Naive thymus-derived CD4-positive, alpha-beta T cell (primary cell): ENCODE results near the gene FASTKD2. TPM values are rescaled to one million over a fixed set of nuclear protein-coding genes. Genes with fewer than 3 reads are reported as not detected.

Experiments used
- ATAC-seq: fragments of 150-1000 bp; cut with Tn5 transposase; 2 replicates; pipeline ENCODE4 v1.10.0; 2021; ENCODE audit warnings: mild to moderate bottlenecking, moderate library complexity
- CTCF ChIA-PET: fragments of 350-600 bp; sonication (Branson Sonifier 250); formaldehyde crosslinking; loops from one replicate; lab custom pipeline; 2021; ENCODE audit warnings: antibody characterized with exemption; lab: Charles Lee
- POLR2A ChIA-PET: fragments of 350-600 bp; sonication (Branson Sonifier 250); formaldehyde crosslinking; loops from one replicate; lab custom pipeline; 2021; ENCODE audit warnings: antibody characterized with exemption, inconsistent platforms; lab: Charles Lee
- DNase-seq, 9 donors: peaks; one replicate each; pipeline versions ENCODE4 v3.0.0 to v3.0.0-alpha.2; 2020 to 2022; ENCODE audit warnings: mixed read lengths in 1 of 9
- H3K27ac ChIP-seq: one replicate; pipeline ENCODE4 v1.7.0; 2013; ENCODE audit warnings: mild to moderate bottlenecking, low read depth, low read length, moderate library complexity
- H3K27me3 ChIP-seq, 2 donors: one replicate each; pipeline ENCODE4 v1.7.0; 2013; ENCODE audit warnings: low read length in 2 of 2, mild to moderate bottlenecking in 2 of 2, moderate library complexity in 2 of 2; ENCODE audit not compliant: control insufficient read depth in 2 of 2, insufficient read depth in 2 of 2
- H3K36me3 ChIP-seq, 3 experiments: 1 replicate in 2 of 3; 2 replicates in 1 of 3; pipeline ENCODE4 v1.7.0; 2013; ENCODE audit warnings: low read length in 3 of 3, mild to moderate bottlenecking in 3 of 3, moderate library complexity in 1 of 3; ENCODE audit not compliant: insufficient read depth in 3 of 3, control insufficient read depth in 2 of 3
- H3K4me1 ChIP-seq, 2 donors: one replicate each; pipeline ENCODE4 v1.7.0; 2013; ENCODE audit warnings: low read length in 2 of 2, mild to moderate bottlenecking in 2 of 2, moderate library complexity in 1 of 2; ENCODE audit not compliant: control insufficient read depth in 2 of 2, insufficient read depth in 2 of 2
- H3K4me3 ChIP-seq: 2 replicates; pipeline ENCODE4 v1.7.0; 2013; ENCODE audit warnings: mild to moderate bottlenecking, low read length
- H3K9me3 ChIP-seq, 3 experiments: 1 replicate in 2 of 3; 2 replicates in 1 of 3; pipeline ENCODE4 v1.7.0; 2013; ENCODE audit warnings: low read length in 3 of 3; ENCODE audit not compliant: control insufficient read depth in 2 of 3
- H3K27ac Mint-ChIP-seq, 9 donors: one replicate each; pipeline ENCODE4 v1.8.0; 2020 to 2022; ENCODE audit warnings: mixed read lengths in 9 of 9, mild to moderate bottlenecking in 8 of 9, moderate library complexity in 5 of 9, inconsistent platforms in 2 of 9
- H3K27me3 Mint-ChIP-seq, 5 donors: one replicate each; pipeline ENCODE4 v1.8.0; 2021 to 2022; ENCODE audit warnings: mixed read lengths in 5 of 5, mild to moderate bottlenecking in 1 of 5
- H3K36me3 Mint-ChIP-seq, 5 donors: one replicate each; pipeline ENCODE4 v1.8.0; 2020 to 2022; ENCODE audit warnings: mixed read lengths in 5 of 5, mild to moderate bottlenecking in 3 of 5, inconsistent platforms in 1 of 5
- H3K4me1 Mint-ChIP-seq, 7 donors: one replicate each; pipeline ENCODE4 v1.8.0; 2020 to 2022; ENCODE audit warnings: mixed read lengths in 7 of 7, mild to moderate bottlenecking in 3 of 7, inconsistent platforms in 1 of 7
- H3K4me3 Mint-ChIP-seq, 10 donors: one replicate each; pipeline ENCODE4 v1.8.0; 2020 to 2022; ENCODE audit warnings: mild to moderate bottlenecking in 10 of 10, mixed read lengths in 10 of 10, moderate library complexity in 6 of 10, inconsistent platforms in 2 of 10
- H3K9me3 Mint-ChIP-seq, 11 donors: one replicate each; pipeline ENCODE4 v1.8.0; 2020 to 2022; ENCODE audit warnings: mixed read lengths in 11 of 11, mild to moderate bottlenecking in 4 of 11, inconsistent platforms in 1 of 11, moderate library complexity in 1 of 11
- intact Hi-C, 2 donors: fragments of 100-400 bp; cut with micrococcal nuclease; formaldehyde crosslinking; loops; one replicate each; pipeline ENCODE4 v1.15.1; 2023
- polyA plus RNA-seq, 2 donors: library from polyadenylated mRNA; unstranded; fragments of 300-500 nt; fragmentation: Illumina TruSeq; gene quantifications; one replicate each; pipeline ENCODE4 v1.2.3, GENCODE V29; 2021
- total RNA-seq, 6 experiments: library from RNA in 5 of 6; stranded (reverse) in 5 of 6; gene quantifications; 1 replicate in 5 of 6; 2 replicates in 1 of 6; pipeline ENCODE4 v1.2.3 and lab custom pipeline; 2021 to 2026

The FASTKD2 gene
- total and polyA plus RNA-seq, 7 experiments from 2014 or later, result 16.5 to 31.9 (median 25.4) TPM

- POLR2A ChIA-PET, result no interaction called here
- no peak overlapping the region for H3K27ac Mint-ChIP-seq
- Histone ChIP-seq H3K9me3 (no peaks in the 10 kb centered on the region), H3K4me1 (no peaks in the 10 kb centered on the region), H3K27me3 (peaks cover 0 to 3% of the 10 kb centered on the region in 2 donors), H3K27ac (no peak overlapping the region), H3K4me3 (no peak overlapping the region), H3K36me3 (no peaks in the 10 kb centered on the region)
- no peaks in the 10 kb centered on the region for H3K4me1 Mint-ChIP-seq
- H3K9me3 Mint-ChIP-seq, result peaks cover 0 to 4% (median 0%) of the 10 kb centered on the region in 11 donors
- intact Hi-C loops, result no loop called here
- DNase-seq, result no peak
- ATAC-seq, result no peak
- no peak overlapping the region for H3K4me3 Mint-ChIP-seq
- H3K36me3 Mint-ChIP-seq, result no peaks in the 10 kb centered on the region
- peaks cover 25 to 46% (median 41%) of the 10 kb centered on the region in 5 donors for H3K27me3 Mint-ChIP-seq
- CTCF ChIA-PET, result interaction anchor here (0.7 kb wide), 1 partner anchor 307 kb away, joined by 4 read pairs; no protein-coding TSS in a partner anchor
Observed at GRCh38 chr2:206728277-206729199, 36.9 kb upstream of the FASTKD2 start.

GRCh38 chr2:206733341-206733740 lies 32.1 kb upstream of the FASTKD2 start:
- H3K4me1 Mint-ChIP-seq, result no peaks in the 10 kb centered on the region

GRCh38 chr2:206736935-206737334 lies 28.5 kb upstream of the FASTKD2 start:
- H3K4me1 Mint-ChIP-seq, result no peaks in the 10 kb centered on the region
- CTCF ChIA-PET, result no interaction called here
- intact Hi-C loops, result no loop called here

More at GRCh38 chr2:206733341-206733740, 32.1 kb upstream of the FASTKD2 start:
- no peak overlapping the region for H3K4me3 ChIP-seq
- Mint-ChIP-seq H3K36me3 (no peaks in the 10 kb centered on the region), H3K9me3 (peaks cover 0 to 3% (median 0%) of the 10 kb centered on the region in 11 donors), H3K27ac (no peak overlapping the region), H3K4me3 (no peak overlapping the region), H3K27me3 (peaks cover 9 to 26% (median 17%) of the 10 kb centered on the region in 5 donors)
- ChIA-PET CTCF (no interaction called here), POLR2A (no interaction called here)
- no peak for ATAC-seq
- no peak for DNase-seq
- no peaks in the 10 kb centered on the region for H3K27me3 ChIP-seq
- H3K36me3 ChIP-seq, result no peaks in the 10 kb centered on the region
- H3K9me3 ChIP-seq, result no peaks in the 10 kb centered on the region
- intact Hi-C loops, result no loop called here
- no peak overlapping the region for H3K27ac ChIP-seq
- H3K4me1 ChIP-seq, result no peaks in the 10 kb centered on the region

GRCh38 chr2:206739271-206739670 lies 26.1 kb upstream of the FASTKD2 start:
- ATAC-seq, result no peak
- H3K4me1 ChIP-seq, result no peaks in the 10 kb centered on the region
- H3K27me3 ChIP-seq, result no peaks in the 10 kb centered on the region
- Mint-ChIP-seq H3K9me3 (peaks cover 0 to 3% (median 0%) of the 10 kb centered on the region in 11 donors), H3K36me3 (no peaks in the 10 kb centered on the region), H3K4me1 (no peaks in the 10 kb centered on the region), H3K4me3 (no peak overlapping the region), H3K27me3 (peaks cover 0 to 23% (median 18%) of the 10 kb centered on the region in 5 donors), H3K27ac (no peak overlapping the region)
- POLR2A ChIA-PET, result no interaction called here
- no peak for DNase-seq
- intact Hi-C loops, result no loop called here
- H3K27ac ChIP-seq, result no peak overlapping the region
- no peak overlapping the region for H3K4me3 ChIP-seq
- no peaks in the 10 kb centered on the region for H3K9me3 ChIP-seq
- CTCF ChIA-PET, result no interaction called here
- no peaks in the 10 kb centered on the region for H3K36me3 ChIP-seq

More at GRCh38 chr2:206736935-206737334, 28.5 kb upstream of the FASTKD2 start:
- H3K4me3 Mint-ChIP-seq, result no peak overlapping the region
- H3K27ac Mint-ChIP-seq, result no peak overlapping the region
- DNase-seq (no peak), ATAC-seq (no peak)
- Histone ChIP-seq H3K9me3 (no peaks in the 10 kb centered on the region), H3K27ac (no peak overlapping the region), H3K4me3 (no peak overlapping the region), H3K36me3 (no peaks in the 10 kb centered on the region), H3K27me3 (no peaks in the 10 kb centered on the region), H3K4me1 (no peaks in the 10 kb centered on the region)
- POLR2A ChIA-PET, result no interaction called here
- H3K27me3 Mint-ChIP-seq, result peaks cover 0 to 15% (median 7%) of the 10 kb centered on the region in 5 donors
- H3K36me3 Mint-ChIP-seq, result no peaks in the 10 kb centered on the region
- H3K9me3 Mint-ChIP-seq, result peaks cover 0 to 3% (median 0%) of the 10 kb centered on the region in 11 donors

GRCh38 chr2:206740800-206741199 lies 24.6 kb upstream of the FASTKD2 start:
- Mint-ChIP-seq H3K9me3 (peaks cover 0 to 3% (median 0%) of the 10 kb centered on the region in 11 donors), H3K4me1 (no peaks in the 10 kb centered on the region), H3K36me3 (no peaks in the 10 kb centered on the region), H3K4me3 (no peak overlapping the region), H3K27ac (no peak overlapping the region), H3K27me3 (peaks cover 3 to 23% (median 20%) of the 10 kb centered on the region in 5 donors)
- H3K27me3 ChIP-seq, result no peaks in the 10 kb centered on the region
- intact Hi-C loops, result no loop called here
- no peaks in the 10 kb centered on the region for H3K4me1 ChIP-seq
- POLR2A ChIA-PET, result no interaction called here
- no peak for ATAC-seq
- no peaks in the 10 kb centered on the region for H3K9me3 ChIP-seq
- no peak overlapping the region for H3K27ac ChIP-seq
- CTCF ChIA-PET, result no interaction called here
- no peaks in the 10 kb centered on the region for H3K36me3 ChIP-seq
- H3K4me3 ChIP-seq, result no peak overlapping the region
- DNase-seq, result no peak

GRCh38 chr2:206756816-206757215 lies 8.6 kb upstream of the FASTKD2 start:
- POLR2A ChIA-PET, result no interaction called here
- no peak overlapping the region for H3K4me3 Mint-ChIP-seq
- H3K27ac Mint-ChIP-seq, result no peak overlapping the region
- intact Hi-C loops, result no loop called here
- no peaks in the 10 kb centered on the region for H3K9me3 Mint-ChIP-seq
- no peaks in the 10 kb centered on the region for H3K36me3 Mint-ChIP-seq
- Histone ChIP-seq H3K36me3 (no peaks in the 10 kb centered on the region), H3K27ac (no peak overlapping the region), H3K27me3 (peaks cover 0 to 4% of the 10 kb centered on the region in 2 donors), H3K4me1 (no peaks in the 10 kb centered on the region), H3K4me3 (no peak overlapping the region), H3K9me3 (no peaks in the 10 kb centered on the region)
- ATAC-seq, result no peak
- no peak for DNase-seq
- no peaks in the 10 kb centered on the region for H3K4me1 Mint-ChIP-seq
- peaks cover 12 to 32% (median 16%) of the 10 kb centered on the region in 5 donors for H3K27me3 Mint-ChIP-seq
- CTCF ChIA-PET, result no interaction called here
